ENCODE data around the gene OTOP3. TPM values are rescaled to one million over a fixed set of nuclear protein-coding genes. Genes with fewer than 3 reads are reported as not detected.

The OTOP3 gene
- total RNA-seq, 1 experiment from 2014 or later = not detected

DNA sequence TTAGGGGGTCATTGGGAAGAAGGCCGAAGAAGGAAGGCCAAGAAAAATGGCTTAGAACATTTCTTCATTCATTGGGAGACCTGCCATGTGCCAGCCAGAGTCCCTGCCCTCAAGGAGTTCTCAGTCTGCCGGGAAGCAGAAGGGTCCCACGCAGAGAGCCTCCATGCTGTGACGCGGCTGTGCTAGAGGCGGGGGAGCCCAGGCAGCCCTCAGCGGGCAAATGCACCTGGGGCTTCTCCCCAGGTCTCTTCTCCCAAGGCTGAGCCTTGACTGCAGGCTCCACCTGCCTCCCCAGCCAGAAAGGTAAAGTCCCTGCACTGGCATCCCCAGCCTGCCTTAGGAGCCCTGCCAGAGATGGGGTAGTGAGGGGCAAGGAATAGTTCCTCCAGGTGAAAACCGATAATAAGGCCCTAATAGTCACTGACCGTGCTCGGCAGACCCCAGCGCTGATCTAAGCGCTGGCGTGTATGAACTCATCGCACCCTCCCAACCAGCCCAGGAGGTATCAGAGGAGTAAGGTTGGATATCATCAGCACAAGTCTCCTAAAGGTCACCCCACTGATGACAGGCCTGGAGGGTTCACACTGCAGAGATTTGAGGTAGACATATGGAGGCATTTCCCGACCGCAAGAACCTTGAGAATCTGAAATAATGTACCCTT, 45.8 kb downstream of the OTOP3 start:
- TF ChIP-seq, protein P1, sequence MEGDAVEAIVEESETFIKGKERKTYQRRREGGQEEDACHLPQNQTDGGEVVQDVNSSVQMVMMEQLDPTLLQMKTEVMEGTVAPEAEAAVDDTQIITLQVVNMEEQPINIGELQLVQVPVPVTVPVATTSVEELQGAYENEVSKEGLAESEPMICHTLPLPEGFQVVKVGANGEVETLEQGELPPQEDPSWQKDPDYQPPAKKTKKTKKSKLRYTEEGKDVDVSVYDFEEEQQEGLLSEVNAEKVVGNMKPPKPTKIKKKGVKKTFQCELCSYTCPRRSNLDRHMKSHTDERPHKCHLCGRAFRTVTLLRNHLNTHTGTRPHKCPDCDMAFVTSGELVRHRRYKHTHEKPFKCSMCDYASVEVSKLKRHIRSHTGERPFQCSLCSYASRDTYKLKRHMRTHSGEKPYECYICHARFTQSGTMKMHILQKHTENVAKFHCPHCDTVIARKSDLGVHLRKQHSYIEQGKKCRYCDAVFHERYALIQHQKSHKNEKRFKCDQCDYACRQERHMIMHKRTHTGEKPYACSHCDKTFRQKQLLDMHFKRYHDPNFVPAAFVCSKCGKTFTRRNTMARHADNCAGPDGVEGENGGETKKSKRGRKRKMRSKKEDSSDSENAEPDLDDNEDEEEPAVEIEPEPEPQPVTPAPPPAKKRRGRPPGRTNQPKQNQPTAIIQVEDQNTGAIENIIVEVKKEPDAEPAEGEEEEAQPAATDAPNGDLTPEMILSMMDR (conservative IDR thresholded peaks at IDR 0.05) = no peak
- H3K9ac ChIP-seq (ENCODE audit: extremely low read depth, insufficient read length, low read length) = peak overlapping the region; percentile 16
- Mint-ChIP-seq H3K27ac (peak overlapping the region in 2 of 3 experiments; percentile 93 to 97; a peak in 4 of 7 replicates), H3K36me3 (ENCODE audit: insufficient read depth in 1 of 3, low read depth in 3 of 3) (no peaks in the 10 kb centered on the region), H3K4me1 (peaks cover 7 to 14% of the 10 kb centered on the region in 2 experiments), H3K4me3 (peak overlapping the region; percentile 80 to 90), H3K9me3 (no peaks in the 10 kb centered on the region; a peak in 1 of 5 replicates), H3K27me3 (ENCODE audit: low read depth) (peaks cover 25% of the 10 kb centered on the region)
- H3K27me3 ChIP-seq (ENCODE audit: insufficient read depth, low read length) = no peaks in the 10 kb centered on the region
- H3K14ac ChIP-seq (ENCODE audit: insufficient read depth, low read length) = peak overlapping the region; percentile 45; the same call in 1 of the 2 replicates
- no peak overlapping the region for H3K23ac ChIP-seq (ENCODE audit: insufficient read length, low read depth, low read length)
- H4K20me1 ChIP-seq (ENCODE audit: control insufficient read depth, insufficient read depth, insufficient read length) = no peaks in the 10 kb centered on the region
- H3K9me3 ChIP-seq (ENCODE audit: control insufficient read depth, low read depth, low read length) = no peaks in the 10 kb centered on the region
- peak overlapping the region; percentile 88 for H3K4me2 ChIP-seq (ENCODE audit: insufficient read depth, insufficient read length, low read length)
- H3K4me1 ChIP-seq (ENCODE audit: insufficient read depth, low read length) = peaks cover 3% of the 10 kb centered on the region; the same call in 1 of the 2 replicates
- no peak overlapping the region for H2BK20ac ChIP-seq (ENCODE audit: low read depth, low read length, poor library complexity, severe bottlenecking)
- no peak overlapping the region for H4K91ac ChIP-seq (ENCODE audit: insufficient read length, low read depth, low read length)
- H3T11ph ChIP-seq (ENCODE audit: low read length) = no peak overlapping the region
- no peak overlapping the region for H4K8ac ChIP-seq (replicated peaks; ENCODE audit: insufficient read length, low read depth, low read length)
- no CpG with 5 or more reads among the region's 16 CpGs for WGBS (ENCODE audit: extremely low coverage, insufficient read length, low lambda C conversion rate)
- H3K23me2 ChIP-seq (ENCODE audit: insufficient read length, low read depth, low read length, poor library complexity, severe bottlenecking) = peaks cover 10% of the 10 kb centered on the region
- H2BK15ac ChIP-seq (ENCODE audit: low read depth, low read length) = no peak overlapping the region
- no peaks in the 10 kb centered on the region for H3K79me2 ChIP-seq (ENCODE audit: insufficient read depth, low read length)
- H2BK5ac ChIP-seq (ENCODE audit: insufficient read length, low read length) = no peak overlapping the region
- H3K79me1 ChIP-seq (ENCODE audit: insufficient read depth, low read depth, low read length, poor library complexity, severe bottlenecking) = no peaks in the 10 kb centered on the region
- no peak overlapping the region for H3K4ac ChIP-seq (ENCODE audit: low read depth, low read length)
- no peak overlapping the region for H2BK12ac ChIP-seq (ENCODE audit: insufficient read length, low read depth, low read length)
- H4K5ac ChIP-seq (ENCODE audit: insufficient read length, low read depth, low read length) = no peak overlapping the region
- no peak overlapping the region for H2AK5ac ChIP-seq (ENCODE audit: insufficient read length, low read length)
- no peak overlapping the region for H2AFZ ChIP-seq (ENCODE audit: low read length)
- no peak overlapping the region for H3K27ac ChIP-seq (ENCODE audit: insufficient read length, low read depth, low read length)
- H2BK120ac ChIP-seq (ENCODE audit: low read depth, low read length, poor library complexity, severe bottlenecking) = no peak overlapping the region
- H3K18ac ChIP-seq (ENCODE audit: insufficient read length, low read depth, low read length) = no peak overlapping the region
- DNase-seq = no peak
- H3K56ac ChIP-seq (ENCODE audit: insufficient read length, low read depth, low read length) = no peak overlapping the region

Measured in H9 (cell line).